Measurements from ENCODE around the gene PEX14.

DNA sequence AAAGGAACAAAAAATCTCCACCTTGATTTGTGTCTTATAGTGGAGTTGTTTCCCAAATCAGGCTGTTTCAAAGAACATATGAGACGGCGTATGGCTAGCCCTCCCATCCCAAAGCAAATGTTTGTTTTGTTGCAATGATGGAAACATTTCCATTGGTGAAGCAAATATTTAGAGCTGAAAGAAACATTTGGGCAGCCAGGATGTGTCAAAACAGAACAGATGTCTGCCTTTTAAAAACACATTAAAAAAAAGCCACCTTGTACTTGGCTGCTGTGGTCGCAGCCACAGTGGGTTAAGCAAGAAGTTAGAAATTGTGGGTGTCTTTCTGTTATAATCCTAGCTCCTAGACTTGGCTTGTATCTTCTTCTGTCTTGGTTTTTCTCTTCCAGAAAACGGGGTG lies 116.3 kb downstream of the PEX14 start:
- TF ChIP-seq, protein P1, sequence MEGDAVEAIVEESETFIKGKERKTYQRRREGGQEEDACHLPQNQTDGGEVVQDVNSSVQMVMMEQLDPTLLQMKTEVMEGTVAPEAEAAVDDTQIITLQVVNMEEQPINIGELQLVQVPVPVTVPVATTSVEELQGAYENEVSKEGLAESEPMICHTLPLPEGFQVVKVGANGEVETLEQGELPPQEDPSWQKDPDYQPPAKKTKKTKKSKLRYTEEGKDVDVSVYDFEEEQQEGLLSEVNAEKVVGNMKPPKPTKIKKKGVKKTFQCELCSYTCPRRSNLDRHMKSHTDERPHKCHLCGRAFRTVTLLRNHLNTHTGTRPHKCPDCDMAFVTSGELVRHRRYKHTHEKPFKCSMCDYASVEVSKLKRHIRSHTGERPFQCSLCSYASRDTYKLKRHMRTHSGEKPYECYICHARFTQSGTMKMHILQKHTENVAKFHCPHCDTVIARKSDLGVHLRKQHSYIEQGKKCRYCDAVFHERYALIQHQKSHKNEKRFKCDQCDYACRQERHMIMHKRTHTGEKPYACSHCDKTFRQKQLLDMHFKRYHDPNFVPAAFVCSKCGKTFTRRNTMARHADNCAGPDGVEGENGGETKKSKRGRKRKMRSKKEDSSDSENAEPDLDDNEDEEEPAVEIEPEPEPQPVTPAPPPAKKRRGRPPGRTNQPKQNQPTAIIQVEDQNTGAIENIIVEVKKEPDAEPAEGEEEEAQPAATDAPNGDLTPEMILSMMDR (IDR thresholded peaks at IDR 0.05; ENCODE audit: low read length): no peak
- TF ChIP-seq EZH2 (IDR thresholded peaks at IDR 0.05; ENCODE audit: borderline replicate concordance, low read length): no peak
